ENCODE results near the gene ABHD1.
"Not testable (repeated sequence)": the region's sequence is repeated elsewhere in the genome, so short reads cannot be mapped to it uniquely, and the experiment has no call there.

The ABHD1 gene

DNA sequence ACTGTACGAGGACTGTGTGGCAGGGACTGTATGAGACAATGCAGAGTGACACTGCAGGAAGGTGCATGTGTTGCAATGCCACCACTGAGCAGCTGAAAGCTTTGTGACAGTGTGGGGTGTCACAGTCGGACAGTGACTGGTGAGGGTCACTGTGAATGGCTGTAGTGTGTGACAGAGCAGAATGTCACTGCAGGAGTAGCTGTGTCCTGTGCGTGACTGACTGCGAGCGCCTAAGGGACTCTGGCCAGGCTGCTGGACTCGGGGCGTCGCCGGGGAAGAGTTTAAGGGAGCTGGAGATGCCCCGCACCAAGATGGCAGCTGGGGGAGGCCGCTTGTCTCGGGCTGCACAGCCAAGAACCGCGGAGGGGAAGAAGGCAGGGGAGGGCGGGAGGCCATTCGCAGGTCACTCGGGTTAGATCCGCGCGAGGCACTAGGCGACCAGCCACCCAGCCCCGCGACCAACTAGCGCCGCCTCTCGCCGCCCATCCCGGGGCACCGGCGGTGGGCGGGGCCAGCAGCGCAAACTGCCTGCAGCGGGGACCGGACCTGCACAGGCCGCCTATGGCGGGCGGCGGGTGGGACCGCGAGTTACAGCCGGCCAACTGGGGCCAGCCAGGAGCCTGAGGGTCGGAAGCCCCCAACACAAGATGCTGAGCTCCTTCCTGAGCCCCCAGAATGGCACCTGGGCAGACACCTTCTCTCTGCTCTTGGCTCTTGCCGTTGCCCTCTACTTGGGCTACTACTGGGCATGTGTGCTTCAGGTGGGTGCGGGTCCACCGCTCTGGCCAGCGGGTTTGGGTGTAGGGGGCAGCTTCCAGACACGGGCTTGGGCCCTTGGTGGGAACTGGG lies at the start of gene ABHD1:
Gene ABHD1 (plus strand): TSS at position 514 of the 849 bp plus-strand sequence. CDS start 134 bp downstream, at position 648.
- Histone ChIP-seq H3K27ac (ENCODE audit: low read depth, low read length) (no peak within 1 kb of the TSS), H3K36me3 (ENCODE audit: control insufficient read depth, insufficient read depth, low read length) (no peaks in the 10 kb centered on the region), H3K4me3 (ENCODE audit: low read depth, low read length) (peak within 1 kb of the TSS; percentile 72), H3K9ac (ENCODE audit: low read depth, low read length) (peak within 1 kb of the TSS; percentile 3; the same call in 1 of the 2 replicates), H3K27me3 (ENCODE audit: control insufficient read depth, insufficient read depth, low read length) (peaks cover 59% of the 10 kb centered on the region), H3K9me3 (ENCODE audit: control insufficient read depth, insufficient read depth, low read length) (no peaks in the 10 kb centered on the region), H3K4me1 (ENCODE audit: control insufficient read depth, insufficient read depth, low read length) (peaks cover 6% of the 10 kb centered on the region; the same call in 1 of the 2 replicates)

DNA sequence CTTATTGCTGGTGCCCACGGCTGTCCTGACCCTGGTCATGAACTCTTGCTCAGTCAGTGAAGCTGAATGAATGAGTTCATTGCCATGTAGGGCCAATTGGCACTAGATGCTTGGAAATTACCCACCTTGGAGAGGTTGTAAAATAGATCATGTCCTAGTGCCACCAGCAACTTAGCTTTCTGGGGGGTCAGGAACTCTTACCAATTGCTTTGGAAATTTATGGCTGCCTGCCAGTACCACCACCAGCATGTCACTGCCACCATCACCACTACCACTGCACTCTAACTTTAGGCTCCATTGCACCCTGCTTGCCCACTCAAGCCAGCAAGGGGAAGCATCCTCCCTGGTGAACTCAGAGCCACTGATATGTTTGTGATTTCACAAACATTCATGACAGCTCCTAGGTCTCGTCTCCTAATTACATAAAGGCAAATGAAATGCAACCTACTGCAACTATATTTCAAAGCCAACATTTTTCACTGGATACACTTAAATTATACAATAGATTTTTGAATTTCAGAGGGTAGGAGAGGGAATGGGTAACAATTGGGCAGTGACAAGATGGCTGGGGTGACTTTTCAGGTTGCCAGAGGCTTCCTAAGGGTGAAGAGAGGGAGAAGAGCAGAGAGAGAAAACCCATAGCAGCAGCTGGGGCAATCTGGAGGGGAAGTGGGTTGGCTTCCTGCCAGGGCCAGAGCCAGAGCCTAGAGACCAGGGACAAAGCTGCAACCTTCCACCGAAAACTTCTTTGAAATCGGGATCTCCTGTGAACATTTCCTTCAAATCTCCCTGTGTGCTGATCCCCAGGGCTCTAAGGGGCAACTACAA lies 48.7 kb upstream of the ABHD1 start:
- Histone ChIP-seq H3K4me1 (ENCODE audit: control insufficient read depth, insufficient read depth, low read length) (peaks cover 18% of the 10 kb centered on the region), H3K27ac (ENCODE audit: low read depth, low read length) (no peak overlapping the region)

DNA sequence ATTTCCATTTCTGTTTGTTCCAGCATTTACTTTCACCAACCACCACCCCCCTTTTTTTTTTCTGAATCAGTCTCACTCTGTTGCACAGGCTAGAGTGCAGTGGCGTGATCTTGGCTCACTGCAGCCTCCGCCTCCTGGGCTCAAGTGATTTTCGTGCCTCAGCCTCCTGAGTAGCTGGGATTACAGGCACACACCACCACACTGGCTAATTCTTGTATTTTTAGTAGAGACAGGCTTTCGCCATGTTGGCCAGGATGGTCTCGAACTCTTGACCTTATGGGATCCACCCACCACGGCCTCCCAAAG lies 48.1 kb upstream of the ABHD1 start:
- peaks cover 16% of the 10 kb centered on the region for H3K4me1 ChIP-seq (ENCODE audit: control insufficient read depth, insufficient read depth, low read length)
- not testable (repeated sequence) for H3K36me3 ChIP-seq (ENCODE audit: control insufficient read depth, insufficient read depth, low read length); H3K9ac ChIP-seq (ENCODE audit: low read depth, low read length); H3K4me3 ChIP-seq (ENCODE audit: low read depth, low read length); H3K9me3 ChIP-seq (ENCODE audit: control insufficient read depth, insufficient read depth, low read length); H3K27ac ChIP-seq (ENCODE audit: low read depth, low read length); H3K27me3 ChIP-seq (ENCODE audit: control insufficient read depth, insufficient read depth, low read length)

More for the DNA sequence above, 48.7 kb upstream of the ABHD1 start:
- H3K9me3 ChIP-seq (ENCODE audit: control insufficient read depth, insufficient read depth, low read length), result no peaks in the 10 kb centered on the region
- no peaks in the 10 kb centered on the region for H3K27me3 ChIP-seq (ENCODE audit: control insufficient read depth, insufficient read depth, low read length)
- H3K9ac ChIP-seq (ENCODE audit: low read depth, low read length), result no peak overlapping the region
- peaks cover 6% of the 10 kb centered on the region; the same call in 1 of the 2 replicates for H3K36me3 ChIP-seq (ENCODE audit: control insufficient read depth, insufficient read depth, low read length)
- no peak overlapping the region for H3K4me3 ChIP-seq (ENCODE audit: low read depth, low read length)

DNA sequence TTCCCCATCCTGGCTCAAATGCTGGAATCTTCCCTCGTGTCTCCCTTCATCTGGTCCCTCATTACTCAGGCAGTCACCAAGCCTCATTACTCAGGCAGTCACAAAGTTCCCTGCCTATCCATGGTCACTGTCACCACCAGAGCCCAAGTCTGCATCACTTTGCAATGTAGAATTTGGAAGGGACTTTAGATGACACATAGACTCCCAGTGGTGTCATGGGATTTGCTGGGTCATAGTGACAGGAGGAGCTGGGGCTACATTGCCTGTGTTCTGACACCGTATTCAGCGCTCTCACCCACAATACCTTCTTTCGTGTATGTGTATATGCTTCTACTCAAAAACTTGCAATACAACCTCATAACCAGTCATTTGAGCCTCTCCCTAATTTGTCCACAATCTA lies 47.3 kb upstream of the ABHD1 start:
- Histone ChIP-seq H3K27me3 (ENCODE audit: control insufficient read depth, insufficient read depth, low read length) (no peaks in the 10 kb centered on the region), H3K4me1 (ENCODE audit: control insufficient read depth, insufficient read depth, low read length) (peaks cover 13% of the 10 kb centered on the region), H3K27ac (ENCODE audit: low read depth, low read length) (no peak overlapping the region), H3K4me3 (ENCODE audit: low read depth, low read length) (no peak overlapping the region), H3K36me3 (ENCODE audit: control insufficient read depth, insufficient read depth, low read length) (no peaks in the 10 kb centered on the region), H3K9me3 (ENCODE audit: control insufficient read depth, insufficient read depth, low read length) (no peaks in the 10 kb centered on the region), H3K9ac (ENCODE audit: low read depth, low read length) (no peak overlapping the region)

DNA sequence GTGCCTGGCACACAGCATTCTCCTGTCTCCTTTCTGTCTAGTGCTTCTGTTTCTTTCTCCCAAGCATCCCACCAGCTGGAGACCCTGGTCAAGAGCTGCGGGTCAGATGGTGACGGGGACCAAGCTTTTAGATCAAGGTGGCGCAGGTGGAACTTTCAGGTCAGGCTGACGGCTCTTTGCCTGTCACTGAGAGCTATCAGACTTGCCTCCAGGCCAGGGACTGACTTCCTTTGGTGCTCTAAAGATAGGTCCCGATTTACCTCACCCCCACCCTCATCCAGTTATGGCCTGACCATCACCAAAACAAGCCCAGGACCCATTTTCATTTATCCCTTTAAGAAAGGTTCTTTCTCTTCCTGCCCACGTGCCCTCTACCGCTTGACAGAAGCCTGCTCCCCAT lies 46.4 kb upstream of the ABHD1 start:
- no peaks in the 10 kb centered on the region for H3K36me3 ChIP-seq (ENCODE audit: control insufficient read depth, insufficient read depth, low read length)
- H3K9ac ChIP-seq (ENCODE audit: low read depth, low read length), result no peak overlapping the region
- H3K27me3 ChIP-seq (ENCODE audit: control insufficient read depth, insufficient read depth, low read length), result no peaks in the 10 kb centered on the region
- no peak overlapping the region for H3K4me3 ChIP-seq (ENCODE audit: low read depth, low read length)
- H3K27ac ChIP-seq (ENCODE audit: low read depth, low read length), result no peak overlapping the region
- H3K4me1 ChIP-seq (ENCODE audit: control insufficient read depth, insufficient read depth, low read length), result peaks cover 16% of the 10 kb centered on the region
- no peaks in the 10 kb centered on the region for H3K9me3 ChIP-seq (ENCODE audit: control insufficient read depth, insufficient read depth, low read length)

DNA sequence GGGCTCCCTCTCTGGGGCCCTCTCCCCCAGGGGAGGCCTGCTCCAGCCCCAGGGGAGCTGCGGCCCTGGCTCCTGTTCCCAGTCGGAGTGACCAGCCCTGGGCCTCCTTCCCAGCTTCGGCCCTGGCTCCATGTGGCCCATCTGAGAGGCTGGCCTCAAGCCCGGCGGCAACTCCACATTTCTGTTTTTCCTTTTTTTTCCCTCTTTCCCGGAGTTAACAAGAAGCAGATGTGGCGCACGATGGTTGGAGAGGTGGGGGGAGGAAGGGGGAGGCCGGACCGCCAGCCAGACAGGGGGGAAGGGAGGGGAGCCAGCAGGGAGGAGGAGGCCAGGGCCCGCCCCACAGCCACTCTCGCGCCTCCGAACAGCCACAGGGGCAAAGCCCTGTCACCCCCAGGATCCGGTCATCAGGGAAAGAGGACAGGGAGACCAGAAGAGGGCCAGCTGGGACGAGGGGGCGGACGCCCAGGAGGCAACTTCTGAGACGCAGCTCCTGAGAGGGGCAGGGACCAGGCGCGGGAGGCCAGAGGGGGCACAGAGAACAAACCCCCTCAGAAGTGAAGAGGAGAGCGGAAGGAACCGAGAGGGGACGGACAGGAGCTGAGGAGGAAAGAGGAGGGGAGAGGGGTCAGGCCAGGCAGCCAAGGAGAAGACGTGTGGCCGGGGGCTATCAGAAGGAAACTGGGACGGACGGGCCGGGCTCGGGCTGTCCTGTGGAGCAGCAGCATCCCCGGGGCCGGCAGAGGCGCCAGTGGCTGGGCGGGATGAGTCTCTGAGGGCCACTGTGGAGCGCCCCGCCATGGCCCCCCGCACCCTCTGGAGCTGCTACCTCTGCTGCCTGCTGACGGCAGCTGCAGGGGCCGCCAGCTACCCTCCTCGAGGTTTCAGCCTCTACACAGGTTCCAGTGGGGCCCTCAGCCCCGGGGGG lies 45.1 kb upstream of the ABHD1 start, which contains the start of gene EMILIN1:
Gene EMILIN1 (plus strand): TSS at position 349 of the 928 bp plus-strand sequence. CDS start 451 bp downstream, at position 800.
- no peaks in the 10 kb centered on the region for H3K36me3 ChIP-seq (ENCODE audit: control insufficient read depth, insufficient read depth, low read length)
- peaks cover 10% of the 10 kb centered on the region for H3K4me1 ChIP-seq (ENCODE audit: control insufficient read depth, insufficient read depth, low read length)
- H3K4me3 ChIP-seq (ENCODE audit: low read depth, low read length), result no peak within 1 kb of the TSS
- H3K9me3 ChIP-seq (ENCODE audit: control insufficient read depth, insufficient read depth, low read length), result no peaks in the 10 kb centered on the region
- H3K27me3 ChIP-seq (ENCODE audit: control insufficient read depth, insufficient read depth, low read length), result no peaks in the 10 kb centered on the region
- H3K27ac ChIP-seq (ENCODE audit: low read depth, low read length), result no peak within 1 kb of the TSS
- no peak within 1 kb of the TSS for H3K9ac ChIP-seq (ENCODE audit: low read depth, low read length)

DNA sequence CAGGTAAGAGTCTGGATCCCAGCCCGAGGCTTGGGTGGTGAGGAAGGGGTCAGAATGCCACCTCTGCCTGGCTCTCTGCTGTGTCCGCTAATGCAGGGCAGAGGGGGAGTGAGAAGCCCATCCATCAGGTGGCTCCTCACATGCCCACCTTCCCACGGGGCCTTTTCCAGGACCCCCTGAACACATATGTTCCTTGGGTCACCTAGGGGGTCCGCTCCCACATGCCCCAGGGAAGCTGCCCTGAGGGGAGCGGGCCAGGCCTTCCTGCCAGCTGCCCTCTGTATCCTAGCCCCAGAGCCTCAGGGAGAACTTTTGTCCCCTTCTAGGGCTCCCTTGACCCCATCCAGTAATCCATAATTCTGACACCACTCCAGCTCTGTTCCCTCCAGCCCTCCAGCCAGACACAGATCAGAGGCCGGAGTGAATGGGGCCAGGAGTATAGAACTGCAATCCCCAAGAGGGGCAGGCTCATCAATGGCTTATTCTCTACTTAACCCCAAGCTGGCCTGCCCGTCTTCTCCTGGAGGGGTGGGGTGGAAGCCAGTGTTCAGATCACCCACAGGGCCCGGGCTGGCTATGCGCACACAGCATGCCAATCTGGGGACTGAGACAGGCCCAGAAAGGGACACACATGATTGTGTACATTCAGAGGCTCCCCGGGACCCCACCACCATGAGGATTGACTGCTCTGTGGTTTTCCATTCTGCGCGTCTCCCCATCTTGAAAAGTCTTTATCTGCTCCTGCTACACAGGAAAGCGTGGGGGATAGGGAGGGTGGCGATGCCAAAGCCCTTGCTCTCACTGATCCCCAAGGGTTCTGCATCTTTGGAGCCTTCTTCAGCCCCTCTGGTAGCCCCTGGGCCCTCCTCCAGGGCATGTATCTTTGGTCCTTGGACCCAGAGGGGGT lies 44.1 kb upstream of the ABHD1 start:
- H3K9ac ChIP-seq (ENCODE audit: low read depth, low read length), result no peak overlapping the region
- no peaks in the 10 kb centered on the region; the same call in 1 of the 2 replicates for H3K27me3 ChIP-seq (ENCODE audit: control insufficient read depth, insufficient read depth, low read length)
- no peak overlapping the region for H3K27ac ChIP-seq (ENCODE audit: low read depth, low read length)
- H3K4me3 ChIP-seq (ENCODE audit: low read depth, low read length), result no peak overlapping the region
- H3K36me3 ChIP-seq (ENCODE audit: control insufficient read depth, insufficient read depth, low read length), result no peaks in the 10 kb centered on the region
- H3K4me1 ChIP-seq (ENCODE audit: control insufficient read depth, insufficient read depth, low read length), result peaks cover 10% of the 10 kb centered on the region
- no peaks in the 10 kb centered on the region for H3K9me3 ChIP-seq (ENCODE audit: control insufficient read depth, insufficient read depth, low read length)

DNA sequence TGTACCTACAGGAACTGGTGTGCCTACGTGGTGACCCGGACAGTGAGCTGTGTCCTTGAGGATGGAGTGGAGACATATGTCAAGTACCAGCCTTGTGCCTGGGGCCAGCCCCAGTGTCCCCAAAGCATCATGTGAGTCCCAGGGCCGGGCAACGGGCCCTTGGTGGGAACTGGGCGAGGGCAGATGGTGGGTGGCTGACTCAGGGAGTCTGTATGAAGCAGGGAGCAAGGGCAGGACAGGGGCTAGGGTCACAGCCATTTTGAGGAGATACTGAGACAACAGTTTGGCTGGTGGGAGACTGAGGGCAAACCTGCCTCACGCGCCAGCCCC lies 43.5 kb upstream of the ABHD1 start:
- H3K9ac ChIP-seq (ENCODE audit: low read depth, low read length), result no peak overlapping the region
- H3K9me3 ChIP-seq (ENCODE audit: control insufficient read depth, insufficient read depth, low read length), result no peaks in the 10 kb centered on the region
- H3K27ac ChIP-seq (ENCODE audit: low read depth, low read length), result no peak overlapping the region
- peaks cover 6% of the 10 kb centered on the region; the same call in 1 of the 2 replicates for H3K27me3 ChIP-seq (ENCODE audit: control insufficient read depth, insufficient read depth, low read length)
- H3K36me3 ChIP-seq (ENCODE audit: control insufficient read depth, insufficient read depth, low read length), result no peaks in the 10 kb centered on the region
- no peak overlapping the region for H3K4me3 ChIP-seq (ENCODE audit: low read depth, low read length)
- peaks cover 11% of the 10 kb centered on the region for H3K4me1 ChIP-seq (ENCODE audit: control insufficient read depth, insufficient read depth, low read length)

DNA sequence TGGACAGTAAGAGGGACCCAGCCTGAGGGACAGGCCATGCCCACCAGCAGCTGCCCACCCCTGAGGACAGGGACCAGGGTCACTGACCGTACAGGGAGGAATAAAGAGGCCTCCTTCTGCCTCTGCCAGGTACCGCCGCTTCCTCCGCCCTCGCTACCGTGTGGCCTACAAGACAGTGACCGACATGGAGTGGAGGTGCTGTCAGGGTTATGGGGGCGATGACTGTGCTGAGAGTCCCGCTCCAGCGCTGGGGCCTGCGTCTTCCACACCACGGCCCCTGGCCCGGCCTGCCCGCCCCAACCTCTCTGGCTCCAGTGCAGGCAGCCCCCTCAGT lies 43.0 kb upstream of the ABHD1 start:
- Histone ChIP-seq H3K27ac (ENCODE audit: low read depth, low read length) (no peak overlapping the region), H3K9ac (ENCODE audit: low read depth, low read length) (no peak overlapping the region), H3K27me3 (ENCODE audit: control insufficient read depth, insufficient read depth, low read length) (peaks cover 10% of the 10 kb centered on the region), H3K4me1 (ENCODE audit: control insufficient read depth, insufficient read depth, low read length) (peaks cover 15% of the 10 kb centered on the region), H3K4me3 (ENCODE audit: low read depth, low read length) (no peak overlapping the region), H3K36me3 (ENCODE audit: control insufficient read depth, insufficient read depth, low read length) (no peaks in the 10 kb centered on the region), H3K9me3 (ENCODE audit: control insufficient read depth, insufficient read depth, low read length) (no peaks in the 10 kb centered on the region)

Data from HUES48 (cell line).